ENCODE measurements around the gene SCN3A.

DNA sequence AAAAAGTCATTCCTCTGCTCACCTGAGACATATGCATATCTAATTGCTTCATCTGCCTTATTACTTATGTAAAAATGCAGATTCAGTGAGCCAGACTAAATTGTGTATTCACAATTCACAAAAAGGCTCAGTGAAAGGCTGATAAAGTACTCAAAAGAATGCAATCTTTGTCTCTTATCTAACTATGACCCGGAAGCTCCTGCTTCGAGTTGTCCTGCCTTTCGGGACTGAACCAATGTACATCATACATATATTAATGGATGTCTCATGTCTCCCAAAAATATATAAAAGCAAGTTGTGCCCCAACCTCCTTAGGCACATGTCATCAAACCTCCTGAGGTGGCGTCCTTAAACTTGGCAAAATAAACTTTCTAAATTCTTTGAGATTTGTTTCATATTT lies 120.5 kb downstream of the SCN3A start:
- TF ChIP-seq, protein P1, sequence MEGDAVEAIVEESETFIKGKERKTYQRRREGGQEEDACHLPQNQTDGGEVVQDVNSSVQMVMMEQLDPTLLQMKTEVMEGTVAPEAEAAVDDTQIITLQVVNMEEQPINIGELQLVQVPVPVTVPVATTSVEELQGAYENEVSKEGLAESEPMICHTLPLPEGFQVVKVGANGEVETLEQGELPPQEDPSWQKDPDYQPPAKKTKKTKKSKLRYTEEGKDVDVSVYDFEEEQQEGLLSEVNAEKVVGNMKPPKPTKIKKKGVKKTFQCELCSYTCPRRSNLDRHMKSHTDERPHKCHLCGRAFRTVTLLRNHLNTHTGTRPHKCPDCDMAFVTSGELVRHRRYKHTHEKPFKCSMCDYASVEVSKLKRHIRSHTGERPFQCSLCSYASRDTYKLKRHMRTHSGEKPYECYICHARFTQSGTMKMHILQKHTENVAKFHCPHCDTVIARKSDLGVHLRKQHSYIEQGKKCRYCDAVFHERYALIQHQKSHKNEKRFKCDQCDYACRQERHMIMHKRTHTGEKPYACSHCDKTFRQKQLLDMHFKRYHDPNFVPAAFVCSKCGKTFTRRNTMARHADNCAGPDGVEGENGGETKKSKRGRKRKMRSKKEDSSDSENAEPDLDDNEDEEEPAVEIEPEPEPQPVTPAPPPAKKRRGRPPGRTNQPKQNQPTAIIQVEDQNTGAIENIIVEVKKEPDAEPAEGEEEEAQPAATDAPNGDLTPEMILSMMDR (IDR thresholded peaks at IDR 0.05): no peak
- TF ChIP-seq POLR2A (IDR thresholded peaks at IDR 0.05) (no peak), EP300 (IDR thresholded peaks at IDR 0.05) (no peak)
